Measurements from ENCODE around the gene LMTK3. TPM values are rescaled to one million over a fixed set of nuclear protein-coding genes. Genes with fewer than 3 reads are reported as not detected.

The LMTK3 gene
- total and polyA plus RNA-seq, 2 of the 13 experiments (the other 11 are each of a cell fraction or from before 2014, with no cell fraction given) = 0.18 to 0.29 TPM

- TF ChIP-seq ZSCAN22 (CRISPR knock-in tag; IDR thresholded peaks at IDR 0.05) (no peak), RFXANK (CRISPR knock-in tag; IDR thresholded peaks at IDR 0.05) (no peak; the same call in 1 of the 2 replicates), IRX3 (CRISPR knock-in tag; IDR thresholded peaks at IDR 0.05; ENCODE audit: borderline replicate concordance, low read depth) (no peak), ZIK1 (CRISPR knock-in tag; IDR thresholded peaks at IDR 0.05; ENCODE audit: borderline replicate concordance, low read depth) (no peak), FOXM1 (CRISPR knock-in tag; IDR thresholded peaks at IDR 0.05) (no peak), DZIP1 (CRISPR knock-in tag; IDR thresholded peaks at IDR 0.05) (no peak), ZNF577 (CRISPR knock-in tag; IDR thresholded peaks at IDR 0.05; ENCODE audit: borderline replicate concordance, low read depth) (no peak), ZNF781 (CRISPR knock-in tag; IDR thresholded peaks at IDR 0.05; ENCODE audit: borderline replicate concordance, not compliant biosample characterization) (no peak), ZBTB33 (CRISPR knock-in tag; IDR thresholded peaks at IDR 0.05) (peak; percentile 77), ZNF670 (CRISPR knock-in tag; IDR thresholded peaks at IDR 0.05; ENCODE audit: borderline replicate concordance) (peak; percentile 83; the same call in 1 of the 2 replicates), ZNF501 (CRISPR knock-in tag; IDR thresholded peaks at IDR 0.05) (peak; percentile 81), ZNF746 (CRISPR knock-in tag; IDR thresholded peaks at IDR 0.05) (peak; percentile 90), CBFB (CRISPR knock-in tag; IDR thresholded peaks at IDR 0.05) (peak; percentile 91), TERF1 (CRISPR knock-in tag; IDR thresholded peaks at IDR 0.05) (no peak)
- TF ChIP-seq, protein P1, sequence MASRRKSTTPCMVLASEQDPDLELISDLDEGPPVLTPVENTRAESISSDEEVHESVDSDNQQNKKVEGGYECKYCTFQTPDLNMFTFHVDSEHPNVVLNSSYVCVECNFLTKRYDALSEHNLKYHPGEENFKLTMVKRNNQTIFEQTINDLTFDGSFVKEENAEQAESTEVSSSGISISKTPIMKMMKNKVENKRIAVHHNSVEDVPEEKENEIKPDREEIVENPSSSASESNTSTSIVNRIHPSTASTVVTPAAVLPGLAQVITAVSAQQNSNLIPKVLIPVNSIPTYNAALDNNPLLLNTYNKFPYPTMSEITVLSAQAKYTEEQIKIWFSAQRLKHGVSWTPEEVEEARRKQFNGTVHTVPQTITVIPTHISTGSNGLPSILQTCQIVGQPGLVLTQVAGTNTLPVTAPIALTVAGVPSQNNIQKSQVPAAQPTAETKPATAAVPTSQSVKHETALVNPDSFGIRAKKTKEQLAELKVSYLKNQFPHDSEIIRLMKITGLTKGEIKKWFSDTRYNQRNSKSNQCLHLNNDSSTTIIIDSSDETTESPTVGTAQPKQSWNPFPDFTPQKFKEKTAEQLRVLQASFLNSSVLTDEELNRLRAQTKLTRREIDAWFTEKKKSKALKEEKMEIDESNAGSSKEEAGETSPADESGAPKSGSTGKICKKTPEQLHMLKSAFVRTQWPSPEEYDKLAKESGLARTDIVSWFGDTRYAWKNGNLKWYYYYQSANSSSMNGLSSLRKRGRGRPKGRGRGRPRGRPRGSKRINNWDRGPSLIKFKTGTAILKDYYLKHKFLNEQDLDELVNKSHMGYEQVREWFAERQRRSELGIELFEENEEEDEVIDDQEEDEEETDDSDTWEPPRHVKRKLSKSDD (CRISPR knock-in tag; IDR thresholded peaks at IDR 0.05; ENCODE audit: low read depth) = peak; percentile 75
- TF ChIP-seq, protein P2, sequence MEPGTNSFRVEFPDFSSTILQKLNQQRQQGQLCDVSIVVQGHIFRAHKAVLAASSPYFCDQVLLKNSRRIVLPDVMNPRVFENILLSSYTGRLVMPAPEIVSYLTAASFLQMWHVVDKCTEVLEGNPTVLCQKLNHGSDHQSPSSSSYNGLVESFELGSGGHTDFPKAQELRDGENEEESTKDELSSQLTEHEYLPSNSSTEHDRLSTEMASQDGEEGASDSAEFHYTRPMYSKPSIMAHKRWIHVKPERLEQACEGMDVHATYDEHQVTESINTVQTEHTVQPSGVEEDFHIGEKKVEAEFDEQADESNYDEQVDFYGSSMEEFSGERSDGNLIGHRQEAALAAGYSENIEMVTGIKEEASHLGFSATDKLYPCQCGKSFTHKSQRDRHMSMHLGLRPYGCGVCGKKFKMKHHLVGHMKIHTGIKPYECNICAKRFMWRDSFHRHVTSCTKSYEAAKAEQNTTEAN (CRISPR knock-in tag; conservative IDR thresholded peaks at IDR 0.05) = 0 out of 2 replicates have a peak, but pooled peaks have one; percentile 62
- TF ChIP-seq, protein P3, sequence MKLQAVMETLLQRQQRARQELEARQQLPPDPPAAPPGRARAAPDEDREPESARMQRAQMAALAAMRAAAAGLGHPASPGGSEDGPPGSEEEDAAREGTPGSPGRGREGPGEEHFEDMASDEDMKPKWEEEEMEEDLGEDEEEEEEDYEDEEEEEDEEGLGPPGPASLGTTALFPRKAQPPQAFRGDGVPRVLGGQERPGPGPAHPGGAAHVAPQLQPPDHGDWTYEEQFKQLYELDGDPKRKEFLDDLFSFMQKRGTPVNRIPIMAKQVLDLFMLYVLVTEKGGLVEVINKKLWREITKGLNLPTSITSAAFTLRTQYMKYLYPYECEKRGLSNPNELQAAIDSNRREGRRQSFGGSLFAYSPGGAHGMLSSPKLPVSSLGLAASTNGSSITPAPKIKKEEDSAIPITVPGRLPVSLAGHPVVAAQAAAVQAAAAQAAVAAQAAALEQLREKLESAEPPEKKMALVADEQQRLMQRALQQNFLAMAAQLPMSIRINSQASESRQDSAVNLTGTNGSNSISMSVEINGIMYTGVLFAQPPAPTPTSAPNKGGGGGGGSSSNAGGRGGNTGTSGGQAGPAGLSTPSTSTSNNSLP (IDR thresholded peaks at IDR 0.05; ENCODE audit: low read depth, low read length) = no peak
These were observed 46.5 kb upstream of the LMTK3 start (continued) for GRCh38 chr19:48558018-48558684.

All from HepG2 (cell line).